H1 (cell line): ENCODE results near the gene DOCK3. TPM values are rescaled to one million over a fixed set of nuclear protein-coding genes. Genes with fewer than 3 reads are reported as not detected.

ENCODE experiments used
- ATF3 ChIP-seq: IDR thresholded peaks from 2 replicates; pipeline ENCODE4 v1.6.1; 2011; ENCODE audit warnings: low read depth, mild to moderate bottlenecking, low read length; ENCODE audit not compliant: insufficient read depth
- BACH1 ChIP-seq: IDR thresholded peaks from 2 replicates; pipeline ENCODE4 v1.6.1; 2012; ENCODE audit warnings: low read length, improper control_type of control experiment
- CBX8 ChIP-seq: fragments of 300-800, 300-1000 bp; sonication (generic); IDR thresholded peaks from 2 replicates; pipeline ENCODE4 v1.7.1; 2016; ENCODE audit warnings: low read depth, low read length, borderline replicate concordance
- CHD7 ChIP-seq: fragments of 300-600 bp; sonication (generic); IDR thresholded peaks from 2 replicates; pipeline ENCODE4 v1.7.1; 2012; ENCODE audit warnings: low read length, moderate library complexity, mild to moderate bottlenecking, inconsistent platforms; ENCODE audit not compliant: insufficient replicate concordance
- EP300 ChIP-seq, 2 experiments: IDR thresholded peaks; 1 replicate in 1 of 2; 2 replicates in 1 of 2; pipeline ENCODE4 v1.6.1; 2011 to 2012; ENCODE audit warnings: low read depth in 2 of 2, low read length in 2 of 2, mild to moderate bottlenecking in 2 of 2, borderline replicate concordance in 1 of 2, inconsistent platforms in 1 of 2, moderate library complexity in 1 of 2
- GTF2F1 ChIP-seq: IDR thresholded peaks from 2 replicates; pipeline ENCODE4 v1.6.1; 2012; ENCODE audit warnings: low read depth, low read length, improper control_type of control experiment, borderline replicate concordance
- POLR2A ChIP-seq, 2 experiments: IDR thresholded peaks; 1 replicate in 1 of 2; 2 replicates in 1 of 2; pipeline ENCODE4 v1.6.1; 2011; ENCODE audit warnings: low read depth in 2 of 2, low read length in 2 of 2, mild to moderate bottlenecking in 2 of 2; ENCODE audit errors: control extremely low read depth in 1 of 2
- RBBP5 ChIP-seq: IDR thresholded peaks from 2 replicates; pipeline ENCODE4 v1.7.1; 2012; ENCODE audit warnings: low read depth, mild to moderate bottlenecking, inconsistent platforms, low read length, moderate library complexity, borderline replicate concordance
- TAF7 ChIP-seq: optimal IDR thresholded peaks from 2 replicates; pipeline ENCODE3; 2011; ENCODE audit warnings: low read depth, mild to moderate bottlenecking, inconsistent platforms, low read length, moderate library complexity, borderline replicate concordance
- TBP ChIP-seq: IDR thresholded peaks from 2 replicates; pipeline ENCODE4 v1.6.1; 2011; ENCODE audit warnings: low read depth, low read length, improper control_type of control experiment
- TCF12 ChIP-seq: IDR thresholded peaks from 2 replicates; pipeline ENCODE4 v1.6.1; 2011; ENCODE audit warnings: low read depth, mild to moderate bottlenecking, low read length
- polyA plus RNA-seq, 7 experiments: library from polyadenylated mRNA; depleted of rRNA in 3 of 7; stranded (reverse) in 5 of 7; unstranded in 2 of 7; fragments of >200 nt in 5 of 7; fragments of 200-250 nt in 2 of 7; gene quantifications; 1 replicate in 5 of 7; 2 replicates in 1 of 7; 4 replicates in 1 of 7; pipeline versions ENCODE4 v1.2.1 to v1.2.3, GENCODE V29; 2011 to 2013; ENCODE audit warnings: missing spikeins in 2 of 7, mixed read lengths in 2 of 7
- total RNA-seq: library from RNA; stranded (reverse); fragmentation: NEBNext Ultra II Directional; extraction: Animal tissue kit (Norgen Biotek cat#: 25700); gene quantifications from 2 replicates; pipeline ENCODE4 v1.2.1, GENCODE V29; 2021

Gene DOCK3
- total and polyA plus RNA-seq, 2 of the 8 experiments (the other 6 are each of a cell fraction or from before 2014, with no cell fraction given), result 2.7 to 5.0 TPM

GRCh38 chr3:50662408-50662807 lies 12.3 kb upstream of the DOCK3 start (continued):
- no peak for TF ChIP-seq CHD7
- TF ChIP-seq RBBP5, result no peak
- TF ChIP-seq BACH1, result no peak
- TF ChIP-seq POLR2A (IDR thresholded peaks at IDR 0.05; ENCODE audit: control extremely low read depth in 1 of 2, low read depth in 2 of 2, low read length in 2 of 2), result no peak
- no peak for TF ChIP-seq TAF7
- no peak for TF ChIP-seq CBX8
- TF ChIP-seq TBP, result no peak
- no peak for TF ChIP-seq TCF12
- no peak for TF ChIP-seq GTF2F1
- TF ChIP-seq ATF3, result no peak
- no peak for TF ChIP-seq EP300 (IDR thresholded peaks at IDR 0.05; ENCODE audit: borderline replicate concordance in 1 of 2, low read depth in 2 of 2, low read length in 2 of 2)
- TF ChIP-seq, all 59 proteins: peak for 0
